Measurements from ENCODE around the gene POU2AF2. TPM values are rescaled to one million over a fixed set of nuclear protein-coding genes. Genes with fewer than 3 reads are reported as not detected.

POU2AF2 gene
- total RNA-seq, 4 donors from 2014 or later, result 0.78 to 4.2 (median 2.0) TPM

- TF ChIP-seq EP300 (IDR thresholded peaks at IDR 0.05) (peak; percentile 23 to 51), CTCF (IDR thresholded peaks at IDR 0.05) (no peak)
- H3K27me3 ChIP-seq, result no peaks in the 10 kb centered on the region
- DNase-seq (ENCODE audit: low spot score in 2 of 2), result no peak
- no peaks in the 10 kb centered on the region for H3K9me3 ChIP-seq
- no peak overlapping the region for H3K4me3 ChIP-seq
- 31 to 47% methylated on average over 5 of the region's 5 CpGs for WGBS, 2 donors
- no peaks in the 10 kb centered on the region for H3K36me3 ChIP-seq
- H3K27ac ChIP-seq, result peak overlapping the region in 3 of 4 donors; percentile 30 to 81 (median 79)
- peaks cover 0 to 14% (median 0%) of the 10 kb centered on the region in 4 donors for H3K4me1 ChIP-seq
Observed at GRCh38 chr11:111324277-111324720, 78.8 kb downstream of the POU2AF2 start.

GRCh38 chr11:111325259-111325658, 79.7 kb downstream of the POU2AF2 start:
- Histone ChIP-seq H3K27me3 (no peaks in the 10 kb centered on the region), H3K9me3 (no peaks in the 10 kb centered on the region), H3K4me1 (peaks cover 0 to 24% (median 0%) of the 10 kb centered on the region in 4 donors), H3K36me3 (no peaks in the 10 kb centered on the region), H3K4me3 (no peak overlapping the region), H3K27ac (peak overlapping the region in 3 of 4 donors; percentile 30 to 81 (median 79))
- peak in 1 of 2 donors; percentile 9 for TF ChIP-seq EP300 (IDR thresholded peaks at IDR 0.05)
- no peak for TF ChIP-seq CTCF (IDR thresholded peaks at IDR 0.05)
- no peak for TF ChIP-seq POLR2A (IDR thresholded peaks at IDR 0.05)
- WGBS, 2 donors, result 85 to 86% methylated on average over 5 of the region's 5 CpGs
- no peak for DNase-seq (ENCODE audit: low spot score in 2 of 2)

GRCh38 chr11:111326824-111327223, 81.3 kb downstream of the POU2AF2 start:
- H3K27me3 ChIP-seq, result no peaks in the 10 kb centered on the region
- TF ChIP-seq POLR2A (IDR thresholded peaks at IDR 0.05) (no peak), CTCF (IDR thresholded peaks at IDR 0.05) (no peak), EP300 (IDR thresholded peaks at IDR 0.05) (no peak)
- H3K9me3 ChIP-seq, result no peaks in the 10 kb centered on the region
- WGBS, 2 donors, result 80 to 95% methylated on average over 4 of the region's 4 CpGs
- H3K27ac ChIP-seq, result no peak overlapping the region
- peaks cover 0 to 27% (median 0%) of the 10 kb centered on the region in 4 donors for H3K4me1 ChIP-seq
- DNase-seq (ENCODE audit: low spot score in 2 of 2), result no peak
- no peak overlapping the region for H3K4me3 ChIP-seq
- H3K36me3 ChIP-seq, result no peaks in the 10 kb centered on the region

- no peak for DNase-seq (ENCODE audit: low spot score in 2 of 2)
- 66 to 67% methylated on average over 8 of the region's 8 CpGs for WGBS, 2 donors
- H3K36me3 ChIP-seq, result no peaks in the 10 kb centered on the region
- no peaks in the 10 kb centered on the region for H3K9me3 ChIP-seq
- no peak for TF ChIP-seq EP300 (IDR thresholded peaks at IDR 0.05)
- no peak for TF ChIP-seq POLR2A (IDR thresholded peaks at IDR 0.05)
- TF ChIP-seq CTCF (IDR thresholded peaks at IDR 0.05), result no peak
- no peak overlapping the region for H3K27ac ChIP-seq
- H3K4me3 ChIP-seq, result no peak overlapping the region
- peaks cover 0 to 27% (median 0%) of the 10 kb centered on the region in 4 donors for H3K4me1 ChIP-seq
- H3K27me3 ChIP-seq, result no peaks in the 10 kb centered on the region
Observed at GRCh38 chr11:111327908-111328624, 82.5 kb downstream of the POU2AF2 start.

Data from tibial nerve (tissue), 4 donors.